Dendritic cell treated with granulocyte-macrophage colony-stimulating factor and Interleukin-4, amounts not matched to agents 40 ng/mL and 50 ng/mL, for 4 days (primary cell): Measurements from ENCODE around the gene C2CD2L.
A peak's percentile ranks its signal among the peaks of the same experiment; 100 is the strongest.

Source experiments
- H3K27ac Mint-ChIP-seq: one replicate; pipeline ENCODE4 v1.8.0; 2022; ENCODE audit warnings: mild to moderate bottlenecking, mixed read lengths
- H3K27me3 Mint-ChIP-seq: one replicate; pipeline ENCODE4 v1.8.0; 2022; ENCODE audit warnings: mild to moderate bottlenecking, mixed read lengths
- H3K36me3 Mint-ChIP-seq: one replicate; pipeline ENCODE4 v1.8.0; 2022; ENCODE audit warnings: low read depth, mixed read lengths
- H3K4me1 Mint-ChIP-seq: one replicate; pipeline ENCODE4 v1.8.0; 2022; ENCODE audit warnings: low read depth, mixed read lengths
- H3K4me3 Mint-ChIP-seq: one replicate; pipeline ENCODE4 v1.8.0; 2022; ENCODE audit warnings: mild to moderate bottlenecking, moderate library complexity, mixed read lengths
- H3K9me3 Mint-ChIP-seq: one replicate; pipeline ENCODE4 v1.8.0; 2022; ENCODE audit warnings: mixed read lengths
- intact Hi-C: fragments of 100-400 bp; cut with micrococcal nuclease; formaldehyde crosslinking; loops from one replicate; pipeline ENCODE4 v1.15.0; 2022

The C2CD2L gene

DNA sequence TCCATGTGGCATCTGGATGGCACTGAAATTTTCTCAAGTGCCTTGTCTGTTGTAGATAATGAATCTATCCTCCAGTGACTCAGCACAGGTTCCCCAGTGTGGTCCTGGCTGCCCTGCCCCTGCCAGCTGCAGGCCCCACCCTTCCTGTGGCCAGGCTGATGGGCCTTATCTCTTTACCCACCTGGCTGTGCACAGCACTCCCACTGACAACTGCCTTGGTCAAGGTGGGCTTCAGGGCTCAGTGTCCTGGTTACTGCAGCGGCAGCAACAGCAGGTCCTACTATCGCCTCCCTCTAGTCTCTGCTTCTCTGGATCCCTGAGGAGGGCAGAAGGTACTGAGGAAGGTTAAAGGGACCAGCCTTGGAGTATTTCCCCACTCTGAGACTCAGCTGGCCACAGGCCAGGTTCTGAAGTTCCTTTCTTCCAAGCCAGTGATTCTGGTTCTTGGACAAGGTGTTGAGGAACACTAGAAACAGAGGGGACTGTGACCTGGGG, 19.4 kb upstream of the C2CD2L start:
- Mint-ChIP-seq H3K27me3 (no peaks in the 10 kb centered on the region), H3K4me1 (peaks cover 52% of the 10 kb centered on the region), H3K27ac (peak overlapping the region; percentile 8), H3K36me3 (peaks cover 18% of the 10 kb centered on the region), H3K9me3 (no peaks in the 10 kb centered on the region), H3K4me3 (no peak overlapping the region)
- intact Hi-C loops, result no loop called here

DNA sequence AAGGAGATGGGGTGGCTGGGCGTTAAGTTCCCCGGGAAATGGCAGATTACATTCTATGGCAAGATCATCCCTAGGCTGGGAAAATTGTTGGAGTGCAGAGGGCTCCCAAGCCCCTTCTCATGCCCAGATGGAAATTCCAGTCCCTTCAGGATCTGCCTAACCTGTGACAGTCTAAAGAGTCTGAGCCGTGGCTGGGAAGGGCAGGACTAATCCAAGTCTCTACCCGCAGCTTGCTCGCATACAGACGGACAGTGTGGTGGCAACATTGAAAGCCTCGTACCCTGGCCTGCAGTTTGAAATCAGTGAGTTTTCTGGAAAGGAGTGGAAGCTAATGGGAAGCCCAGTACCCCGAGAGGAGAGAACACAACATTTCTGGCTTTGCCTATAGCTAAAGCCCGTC, 18.7 kb upstream of the C2CD2L start:
- Mint-ChIP-seq H3K4me3 (no peak overlapping the region), H3K9me3 (no peaks in the 10 kb centered on the region), H3K27ac (peak overlapping the region; percentile 8), H3K36me3 (peaks cover 24% of the 10 kb centered on the region), H3K27me3 (no peaks in the 10 kb centered on the region), H3K4me1 (peaks cover 58% of the 10 kb centered on the region)
- intact Hi-C loops, result no loop called here

DNA sequence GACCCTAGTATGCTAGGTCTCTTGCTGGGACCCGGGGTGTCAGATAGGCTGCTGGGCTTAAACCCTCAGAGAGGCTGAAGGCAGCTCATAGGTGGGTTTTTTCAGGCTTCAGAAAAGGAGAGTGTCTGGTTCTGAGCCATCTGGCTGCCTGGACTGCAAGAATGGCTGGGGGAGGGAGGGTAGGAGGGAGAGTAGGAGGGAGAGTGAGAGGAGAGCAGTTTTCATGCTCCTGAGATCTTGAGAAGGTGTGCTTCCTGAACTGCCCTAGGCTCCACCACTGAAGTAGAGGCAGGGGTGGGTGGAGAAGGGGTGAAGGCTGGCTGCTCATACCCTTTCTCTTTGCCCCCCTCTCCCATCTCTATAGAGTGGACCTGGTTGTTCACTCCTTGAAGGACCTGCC, 17.8 kb upstream of the C2CD2L start:
- H3K4me3 Mint-ChIP-seq, result no peak overlapping the region

DNA sequence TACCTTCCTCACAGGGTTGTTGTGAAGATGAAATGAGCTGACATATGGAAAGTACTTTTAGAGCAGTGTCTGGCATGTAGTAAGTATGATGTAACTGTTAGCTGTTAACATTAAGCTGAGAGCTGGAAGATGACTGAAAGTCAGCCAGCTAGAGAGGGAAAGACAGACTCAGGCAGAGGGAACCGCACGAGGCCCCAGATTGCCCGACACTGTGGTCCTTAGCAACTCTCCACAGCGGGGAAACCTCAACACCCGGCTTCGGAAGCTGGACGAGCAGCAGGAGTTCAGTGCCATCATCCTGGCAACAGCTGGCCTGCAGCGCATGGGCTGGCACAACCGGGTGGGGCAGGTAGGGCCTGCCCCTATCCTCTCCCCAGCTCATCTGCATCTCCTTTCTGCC, 16.0 kb upstream of the C2CD2L start:
- Mint-ChIP-seq H3K27me3 (no peaks in the 10 kb centered on the region), H3K36me3 (peaks cover 36% of the 10 kb centered on the region), H3K27ac (no peak overlapping the region), H3K4me3 (no peak overlapping the region), H3K9me3 (no peaks in the 10 kb centered on the region), H3K4me1 (peaks cover 64% of the 10 kb centered on the region)
- intact Hi-C loops, result no loop called here

More for the DNA sequence above, 17.8 kb upstream of the C2CD2L start:
- Mint-ChIP-seq H3K9me3 (no peaks in the 10 kb centered on the region), H3K4me1 (peaks cover 60% of the 10 kb centered on the region), H3K27ac (no peak overlapping the region), H3K36me3 (peaks cover 33% of the 10 kb centered on the region), H3K27me3 (no peaks in the 10 kb centered on the region)
- intact Hi-C loops, result no loop called here

DNA sequence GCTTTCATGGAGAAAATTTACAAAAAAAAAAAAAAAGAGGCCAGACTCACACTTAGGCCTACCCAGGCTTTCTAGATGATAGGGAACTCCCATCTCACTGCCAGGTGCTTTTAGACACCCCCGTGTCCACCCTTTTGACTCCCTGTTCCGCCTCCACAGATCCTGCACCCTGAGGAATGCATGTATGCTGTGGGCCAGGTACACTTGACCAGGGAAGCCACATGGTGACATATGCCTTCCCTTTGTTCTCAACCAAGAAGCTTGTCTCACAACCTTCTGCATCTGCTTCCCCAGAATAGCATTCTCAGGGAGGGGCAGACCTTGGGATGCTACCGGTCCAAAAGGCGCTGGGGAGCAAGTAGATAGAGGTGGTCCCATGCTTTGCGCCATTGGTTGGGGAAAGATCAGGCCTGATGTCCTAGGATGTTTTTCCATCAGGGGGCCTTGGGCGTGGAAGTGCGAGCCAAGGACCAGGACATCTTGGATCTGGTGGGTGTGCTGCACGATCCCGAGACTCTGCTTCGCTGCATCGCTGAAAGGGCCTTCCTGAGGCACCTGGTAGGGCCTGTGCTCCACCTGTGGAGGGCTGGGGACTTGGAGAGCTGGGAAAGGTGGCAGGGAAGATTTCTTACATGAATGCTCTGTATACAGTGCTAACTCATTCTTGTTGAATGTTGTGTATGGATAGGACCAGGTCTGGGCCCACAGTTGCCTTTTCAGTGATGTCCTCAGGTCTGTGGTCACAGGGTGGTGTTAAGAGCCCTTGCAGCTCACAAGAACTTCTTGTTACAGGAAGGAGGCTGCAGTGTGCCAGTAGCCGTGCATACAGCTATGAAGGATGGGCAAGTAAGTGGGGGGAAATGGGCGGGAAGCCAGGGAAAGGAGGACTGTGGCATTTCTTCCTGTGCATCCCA, 14.9 kb upstream of the C2CD2L start:
- no peak overlapping the region for H3K4me3 Mint-ChIP-seq
- H3K4me1 Mint-ChIP-seq, result peaks cover 63% of the 10 kb centered on the region
- intact Hi-C loops, result no loop called here
- H3K27ac Mint-ChIP-seq, result no peak overlapping the region
- H3K36me3 Mint-ChIP-seq, result peaks cover 45% of the 10 kb centered on the region
- no peaks in the 10 kb centered on the region for H3K9me3 Mint-ChIP-seq
- no peaks in the 10 kb centered on the region for H3K27me3 Mint-ChIP-seq

DNA sequence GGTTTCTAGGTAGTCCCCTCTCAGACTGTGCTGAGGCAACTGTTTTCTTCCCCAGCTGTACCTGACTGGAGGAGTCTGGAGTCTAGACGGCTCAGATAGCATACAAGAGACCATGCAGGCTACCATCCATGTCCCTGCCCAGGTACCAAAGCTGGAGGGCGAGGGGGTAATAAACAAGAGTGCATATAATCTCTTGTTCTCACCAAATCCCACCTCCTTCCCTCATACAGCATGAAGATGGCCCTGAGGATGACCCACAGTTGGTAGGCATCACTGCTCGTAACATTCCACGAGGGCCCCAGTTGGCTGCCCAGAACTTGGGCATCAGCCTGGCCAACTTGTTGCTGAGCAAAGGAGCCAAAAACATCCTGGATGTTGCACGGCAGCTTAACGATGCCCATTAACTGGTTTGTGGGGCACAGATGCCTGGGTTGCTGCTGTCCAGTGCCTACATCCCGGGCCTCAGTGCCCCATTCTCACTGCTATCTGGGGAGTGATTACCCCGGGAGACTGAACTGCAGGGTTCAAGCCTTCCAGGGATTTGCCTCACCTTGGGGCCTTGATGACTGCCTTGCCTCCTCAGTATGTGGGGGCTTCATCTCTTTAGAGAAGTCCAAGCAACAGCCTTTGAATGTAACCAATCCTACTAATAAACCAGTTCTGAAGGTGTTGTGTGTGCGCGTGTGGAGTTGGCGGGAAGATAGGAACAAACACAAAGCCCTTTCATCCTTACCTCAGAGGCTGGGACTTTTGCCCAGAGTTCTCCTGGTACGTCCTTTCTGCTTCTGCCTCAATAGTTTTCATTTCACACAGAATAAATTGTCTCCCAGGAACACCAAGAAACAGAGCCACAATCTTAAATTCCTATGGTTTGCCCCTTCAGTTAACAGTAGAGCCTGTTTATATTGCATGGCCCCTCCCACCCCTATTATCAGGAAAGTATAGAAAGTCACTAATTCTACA, 14.0 kb upstream of the C2CD2L start:
- Mint-ChIP-seq H3K36me3 (peaks cover 55% of the 10 kb centered on the region), H3K4me1 (peaks cover 54% of the 10 kb centered on the region), H3K4me3 (peak overlapping the region; percentile 90), H3K27me3 (no peaks in the 10 kb centered on the region), H3K9me3 (no peaks in the 10 kb centered on the region), H3K27ac (peak overlapping the region; percentile 90)
- intact Hi-C loops, result no loop called here

DNA sequence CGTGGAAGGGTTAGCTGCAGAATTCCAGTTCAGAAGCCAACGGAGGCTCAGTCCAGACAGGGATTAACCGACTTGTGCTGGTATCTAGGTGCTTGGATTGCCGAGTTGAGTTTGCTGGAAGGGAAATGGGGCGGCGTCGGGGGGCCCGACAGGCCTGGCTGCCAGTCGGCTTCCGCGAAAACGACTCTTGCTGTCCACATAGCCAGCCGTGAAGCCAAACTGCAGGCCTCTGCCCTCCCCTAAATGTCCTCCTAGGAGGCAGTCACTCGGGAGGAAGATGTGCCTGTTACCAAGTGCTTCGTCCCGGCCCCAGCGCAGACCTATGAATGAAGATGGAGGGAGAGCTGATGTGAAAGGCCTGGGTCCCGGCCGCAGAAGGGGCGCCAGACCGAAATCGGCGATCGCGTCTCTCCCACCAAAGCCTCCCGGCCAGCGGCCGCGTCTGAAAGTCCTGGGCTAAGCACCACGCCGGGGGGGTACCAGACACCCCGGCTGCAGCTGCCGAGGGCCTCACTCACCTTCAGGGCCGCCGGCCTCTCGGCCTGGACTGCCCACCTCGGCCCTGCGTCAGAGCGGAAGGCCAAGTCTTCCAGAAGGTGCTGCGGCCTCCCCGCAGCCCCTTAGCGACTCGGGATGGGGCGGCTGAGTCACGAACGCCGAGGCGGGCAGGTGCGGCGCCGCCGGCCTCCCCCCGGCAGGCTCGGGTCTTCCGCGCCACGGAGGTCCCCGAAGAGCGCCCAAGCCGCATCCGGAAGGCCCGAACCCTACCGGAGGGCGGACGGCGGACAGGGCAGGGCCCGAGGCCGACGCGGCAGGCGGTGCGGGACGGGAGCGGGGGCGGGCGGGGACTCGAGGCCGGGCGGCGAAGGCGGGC, 13.0 kb upstream of the C2CD2L start:
- Mint-ChIP-seq H3K27me3 (no peaks in the 10 kb centered on the region), H3K36me3 (peaks cover 65% of the 10 kb centered on the region), H3K4me1 (peaks cover 52% of the 10 kb centered on the region), H3K27ac (peak overlapping the region; percentile 90), H3K9me3 (no peaks in the 10 kb centered on the region), H3K4me3 (peak overlapping the region; percentile 90)
- intact Hi-C loops, result no loop called here

DNA sequence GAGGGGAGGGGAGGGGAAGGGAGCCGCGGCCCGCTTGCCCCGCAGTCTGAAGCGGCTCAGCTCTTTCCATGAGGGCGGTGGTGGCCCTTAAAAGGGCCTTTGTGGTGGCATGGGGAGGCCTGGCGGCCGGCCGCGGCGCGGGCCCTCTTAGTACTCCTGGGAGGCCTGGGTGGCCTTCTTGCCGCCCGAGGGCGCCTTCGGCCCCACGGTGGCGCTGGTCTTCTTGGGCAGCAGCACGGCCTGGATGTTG, 12.4 kb upstream of the C2CD2L start:
- Mint-ChIP-seq H3K36me3 (peaks cover 69% of the 10 kb centered on the region), H3K9me3 (no peaks in the 10 kb centered on the region), H3K4me3 (peak overlapping the region; percentile 90), H3K27ac (peak overlapping the region; percentile 90), H3K4me1 (peaks cover 50% of the 10 kb centered on the region), H3K27me3 (no peaks in the 10 kb centered on the region)
- intact Hi-C loops, result loop anchor here (1.0 kb wide), 1 partner anchor 37 kb away; the partner anchor contains the start of gene HYOU1

DNA sequence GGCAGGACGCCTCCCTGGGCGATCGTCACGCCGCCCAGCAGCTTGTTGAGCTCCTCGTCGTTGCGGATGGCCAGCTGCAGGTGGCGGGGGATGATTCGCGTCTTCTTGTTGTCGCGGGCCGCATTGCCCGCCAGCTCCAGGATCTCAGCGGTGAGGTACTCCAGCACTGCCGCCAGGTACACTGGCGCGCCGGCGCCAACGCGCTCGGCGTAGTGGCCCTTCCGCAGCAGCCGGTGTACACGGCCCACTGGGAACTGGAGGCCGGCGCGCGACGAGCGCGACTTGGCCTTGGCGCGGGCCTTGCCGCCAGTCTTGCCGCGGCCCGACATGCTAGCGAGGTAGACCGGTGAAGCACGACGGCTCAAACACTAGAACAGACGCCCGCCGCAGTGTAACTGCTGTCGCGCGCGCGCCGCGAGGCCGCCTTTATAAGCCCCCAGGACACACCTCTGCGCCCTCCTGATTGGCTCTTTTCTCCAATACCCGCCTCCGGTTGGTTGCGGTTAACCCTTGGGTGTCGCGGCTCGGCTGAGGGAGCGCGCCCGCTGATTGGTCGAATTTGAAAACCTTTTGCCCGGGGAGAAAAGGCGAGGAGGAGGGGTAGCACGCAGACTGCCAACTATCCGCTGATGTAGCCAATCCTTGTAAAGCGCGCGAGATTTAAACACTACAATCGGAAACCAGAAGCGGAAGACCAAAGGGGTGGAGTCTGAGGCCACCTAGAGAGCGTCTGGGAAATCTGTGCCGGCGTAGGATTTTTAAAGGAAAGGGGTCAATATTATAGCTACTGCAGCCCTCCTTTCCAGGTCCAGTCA, 11.9 kb upstream of the C2CD2L start:
- Mint-ChIP-seq H3K9me3 (no peaks in the 10 kb centered on the region), H3K27me3 (no peaks in the 10 kb centered on the region), H3K27ac (peak overlapping the region; percentile 90), H3K36me3 (peaks cover 74% of the 10 kb centered on the region), H3K4me1 (peaks cover 50% of the 10 kb centered on the region), H3K4me3 (peak overlapping the region; percentile 90)
- intact Hi-C loops, result loop anchor here (1.0 kb wide), 1 partner anchor 38 kb away; the partner anchor contains the start of gene HYOU1

DNA sequence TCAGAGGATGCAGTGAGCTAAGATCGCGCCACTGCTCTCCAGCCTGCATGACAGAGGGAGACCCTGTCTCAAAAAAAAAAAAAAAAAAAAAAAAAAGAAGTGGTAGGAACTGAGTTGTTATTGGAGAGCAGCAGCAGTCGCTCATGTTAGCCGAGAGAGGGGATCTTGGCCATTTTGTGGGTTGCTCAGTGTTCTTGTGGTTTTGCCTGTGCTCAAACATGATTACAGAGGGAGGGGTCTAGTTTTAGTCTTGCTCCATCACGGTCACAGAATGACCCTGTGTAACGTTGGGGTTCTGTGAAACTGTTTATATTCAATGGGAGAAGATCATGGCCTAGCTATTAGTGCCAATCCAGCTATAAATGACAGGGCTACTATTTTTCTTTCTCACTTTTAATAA, 7.4 kb upstream of the C2CD2L start:
- H3K4me3 Mint-ChIP-seq, result no peak overlapping the region
- H3K27me3 Mint-ChIP-seq, result no peaks in the 10 kb centered on the region
- intact Hi-C loops, result no loop called here
- H3K4me1 Mint-ChIP-seq, result peaks cover 54% of the 10 kb centered on the region
- H3K9me3 Mint-ChIP-seq, result no peaks in the 10 kb centered on the region
- H3K27ac Mint-ChIP-seq, result peak overlapping the region; percentile 37
- H3K36me3 Mint-ChIP-seq, result peaks cover 52% of the 10 kb centered on the region

DNA sequence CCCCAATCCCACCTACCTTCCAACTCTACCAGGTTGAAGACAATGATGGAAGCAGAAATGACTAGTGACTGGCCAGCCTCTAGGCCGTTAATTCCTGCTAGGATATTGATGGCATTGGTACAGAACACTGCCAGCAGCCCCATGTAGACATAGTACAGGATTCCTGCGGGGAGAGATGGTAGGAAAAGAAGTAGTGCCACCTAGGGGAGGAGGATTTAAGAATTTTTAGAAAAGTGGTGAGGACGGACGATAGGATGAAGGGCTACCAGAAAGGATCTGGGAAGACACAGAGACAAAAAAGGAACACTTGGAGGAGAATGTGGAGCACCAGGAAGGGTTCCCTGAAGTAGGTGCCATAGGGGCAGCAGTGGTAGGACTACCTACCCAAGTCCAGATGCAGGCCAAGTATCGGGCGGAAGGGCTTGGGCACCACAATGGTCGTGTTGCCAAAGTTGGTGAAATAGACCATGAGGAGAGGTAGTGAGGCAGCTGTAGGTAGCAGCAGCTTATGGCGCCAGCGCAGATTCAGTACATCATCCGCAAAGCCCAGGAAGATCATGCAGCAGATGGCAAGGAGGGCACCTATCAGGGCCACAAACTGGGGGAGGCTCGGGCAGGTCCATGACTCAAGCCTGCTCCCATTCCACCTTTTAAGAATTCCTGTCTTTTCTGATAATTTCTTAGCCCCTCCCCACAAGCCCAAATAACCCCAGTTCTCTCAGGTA, 6.7 kb upstream of the C2CD2L start:
- H3K4me3 Mint-ChIP-seq, result peak overlapping the region; percentile 94
- peak overlapping the region; percentile 90 for H3K27ac Mint-ChIP-seq
- no peaks in the 10 kb centered on the region for H3K9me3 Mint-ChIP-seq
- H3K36me3 Mint-ChIP-seq, result peaks cover 45% of the 10 kb centered on the region
- no peaks in the 10 kb centered on the region for H3K27me3 Mint-ChIP-seq
- intact Hi-C loops, result no loop called here
- peaks cover 61% of the 10 kb centered on the region for H3K4me1 Mint-ChIP-seq

DNA sequence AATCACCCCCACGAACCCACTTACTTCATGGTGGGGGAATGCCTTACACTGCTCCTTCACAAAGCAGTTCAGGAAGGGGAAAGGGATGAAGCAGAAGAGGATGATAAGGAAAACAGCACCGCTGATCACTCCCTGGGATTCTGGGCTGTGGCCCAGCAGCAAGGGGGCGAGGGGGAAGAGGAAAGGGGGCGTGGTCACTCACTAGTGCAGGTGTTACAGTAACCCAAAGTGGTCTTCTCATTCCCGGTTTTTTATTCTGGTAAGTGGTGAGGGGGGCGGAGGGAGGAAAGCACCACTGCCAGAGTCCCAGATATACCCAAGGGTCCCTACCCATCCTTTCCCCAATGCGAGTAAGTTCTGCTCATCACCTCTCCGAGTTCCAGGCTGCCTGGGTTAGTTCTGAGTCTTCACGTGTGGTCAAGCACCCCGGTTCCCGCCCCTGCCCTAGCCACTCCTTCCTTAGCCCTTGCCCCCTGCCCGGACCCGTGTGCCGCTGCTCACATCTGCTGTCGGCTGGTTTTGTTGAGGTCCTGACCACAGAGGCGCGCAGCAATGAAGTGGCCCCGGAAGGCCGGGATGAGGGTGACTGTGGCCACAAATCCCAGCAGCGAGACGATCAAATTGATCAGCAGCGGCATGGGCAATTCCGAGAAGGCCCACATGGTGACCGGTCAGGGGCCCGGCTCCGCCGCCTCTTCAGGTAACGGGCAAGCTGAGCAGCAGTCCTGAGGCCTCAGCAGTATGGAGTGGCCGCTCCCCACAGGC, 6.0 kb upstream of the C2CD2L start:
- peak overlapping the region; percentile 90 for H3K27ac Mint-ChIP-seq
- intact Hi-C loops, result no loop called here
- no peaks in the 10 kb centered on the region for H3K9me3 Mint-ChIP-seq
- peak overlapping the region; percentile 94 for H3K4me3 Mint-ChIP-seq
- no peaks in the 10 kb centered on the region for H3K27me3 Mint-ChIP-seq
- peaks cover 45% of the 10 kb centered on the region for H3K36me3 Mint-ChIP-seq
- peaks cover 63% of the 10 kb centered on the region for H3K4me1 Mint-ChIP-seq
